GM18870 (cell line): ENCODE data around the gene ARPC1A.
"Not testable (repeated sequence)": the region's sequence is repeated elsewhere in the genome, so short reads cannot be mapped to it uniquely, and the experiment has no call there.

Experiments
- ATAC-seq: cut with Tn5 transposase; IDR thresholded peaks from one replicate; pipeline ENCODE4 v1.9.1; 2021; ENCODE audit warnings: moderate library complexity; ENCODE audit not compliant: unreplicated experiment

ARPC1A gene

DNA sequence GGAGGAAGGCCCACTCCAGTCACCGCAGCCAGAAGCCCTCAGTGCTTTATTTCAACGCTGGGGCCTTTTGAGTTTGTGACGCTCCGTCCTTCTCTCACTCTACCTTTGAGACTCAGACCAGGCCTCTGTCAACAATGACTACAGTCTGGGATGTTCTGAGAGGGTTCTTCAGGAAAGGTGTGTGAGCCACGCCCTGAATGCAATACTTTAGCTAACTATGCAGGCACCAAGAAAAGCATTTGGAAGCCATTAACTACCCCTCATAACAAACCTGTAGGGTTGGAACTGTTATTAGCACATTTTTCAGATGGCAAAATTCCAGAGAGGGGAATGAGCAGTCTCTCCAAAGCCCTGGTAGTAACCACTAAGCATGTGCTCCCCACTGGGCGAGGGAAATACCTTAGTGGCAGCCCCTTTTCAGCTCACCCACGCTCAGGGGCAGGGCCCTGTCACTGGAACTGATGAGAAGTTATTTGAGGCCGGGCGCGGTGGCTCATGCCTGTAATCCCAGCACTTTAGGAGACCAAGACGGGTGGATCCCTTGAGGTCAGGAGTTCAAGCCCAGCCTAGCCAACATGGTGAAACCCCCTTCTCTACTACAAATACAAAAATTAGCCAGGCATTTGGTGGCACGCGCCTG lies 43.2 kb downstream of the ARPC1A start:
- ATAC-seq = no peak

GRCh38 chr7:99369767-99370391 lies 44.2 kb downstream of the ARPC1A start:
- no peak for ATAC-seq

- ATAC-seq = no peak
These were observed 45.8 kb downstream of the ARPC1A start for GRCh38 chr7:99371376-99371920.

- ATAC-seq = no peak
These were observed 46.8 kb downstream of the ARPC1A start for GRCh38 chr7:99372275-99373090.

- no peak for ATAC-seq
These were observed 47.7 kb downstream of the ARPC1A start for GRCh38 chr7:99373091-99374066.

- peak; percentile 35 for ATAC-seq
These were observed 48.7 kb downstream of the ARPC1A start, which contains the start of gene ARPC1B for GRCh38 chr7:99374111-99375064. Gene ARPC1B, plus strand, starts transcription at chr7:99374730. Its CDS starts 10,985 bp downstream, at chr7:99385715.

GRCh38 chr7:99375070-99375807 lies 49.5 kb downstream of the ARPC1A start:
- no peak for ATAC-seq

- ATAC-seq = no peak
These were observed 53.4 kb downstream of the ARPC1A start for GRCh38 chr7:99379043-99379577.

DNA sequence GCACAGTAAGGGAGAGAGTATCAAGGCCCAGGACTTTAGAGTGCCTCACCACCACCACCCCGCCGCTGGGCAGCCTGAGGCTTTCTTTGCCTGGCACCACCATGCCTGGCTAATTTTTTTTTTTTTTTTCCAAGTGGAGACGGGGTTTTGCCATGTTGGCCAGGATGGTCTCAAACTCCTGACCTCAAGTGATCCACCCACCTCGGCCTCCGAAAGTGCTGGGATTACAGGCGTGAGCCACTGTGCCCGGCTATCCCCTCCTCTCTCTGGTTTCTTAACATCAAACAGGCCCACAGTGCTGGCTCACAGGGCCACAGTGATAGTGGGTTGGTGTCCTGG lies 54.0 kb downstream of the ARPC1A start:
- ATAC-seq = not testable (repeated sequence)

GRCh38 chr7:99380032-99380822 lies 54.5 kb downstream of the ARPC1A start:
- peak; percentile 35 for ATAC-seq

DNA sequence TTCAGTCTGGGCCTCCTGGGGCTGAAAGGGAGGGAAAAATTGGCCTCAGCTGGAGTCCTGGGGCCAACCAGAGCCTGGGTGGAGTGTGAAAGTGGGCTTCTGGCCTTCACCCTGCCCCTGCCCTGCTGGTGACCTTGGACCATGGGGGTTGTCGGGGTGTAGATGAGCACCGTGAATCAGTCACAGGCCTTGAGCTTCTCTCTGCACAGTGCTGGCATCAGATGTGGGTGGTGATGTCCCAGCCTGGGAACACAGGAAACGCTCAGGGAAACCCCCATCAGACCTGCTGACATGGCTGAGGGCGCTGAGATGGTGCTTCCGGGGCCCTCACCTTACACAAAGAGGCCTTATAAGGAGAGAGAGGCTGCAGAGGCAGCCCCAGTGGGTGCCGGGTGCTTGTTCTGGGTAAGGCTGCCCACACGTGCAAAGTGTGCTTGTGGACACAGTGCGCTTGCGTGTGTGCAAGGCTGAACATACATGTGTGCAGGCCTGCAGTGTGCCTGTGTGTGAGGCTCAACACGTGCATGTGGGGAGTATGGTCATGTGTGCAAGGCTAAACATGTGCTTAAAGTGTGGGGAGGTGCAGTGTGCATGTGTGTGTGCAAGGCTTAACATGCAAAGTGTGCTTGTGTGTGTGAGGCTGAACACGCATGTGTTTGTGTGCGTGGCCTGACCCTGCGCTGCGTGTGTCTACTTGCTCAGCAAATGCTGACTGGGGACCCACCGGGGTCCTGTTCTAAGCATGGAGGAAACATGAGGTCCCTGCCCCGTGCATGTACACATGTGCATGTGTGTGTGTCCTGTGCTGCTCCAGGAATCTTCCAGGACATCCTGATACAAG lies 55.3 kb downstream of the ARPC1A start:
- ATAC-seq = peak; percentile 65

- ATAC-seq = no peak
These were observed 56.0 kb downstream of the ARPC1A start for GRCh38 chr7:99381664-99382075.

GRCh38 chr7:99383203-99383602 lies 57.5 kb downstream of the ARPC1A start:
- no peak for ATAC-seq

DNA sequence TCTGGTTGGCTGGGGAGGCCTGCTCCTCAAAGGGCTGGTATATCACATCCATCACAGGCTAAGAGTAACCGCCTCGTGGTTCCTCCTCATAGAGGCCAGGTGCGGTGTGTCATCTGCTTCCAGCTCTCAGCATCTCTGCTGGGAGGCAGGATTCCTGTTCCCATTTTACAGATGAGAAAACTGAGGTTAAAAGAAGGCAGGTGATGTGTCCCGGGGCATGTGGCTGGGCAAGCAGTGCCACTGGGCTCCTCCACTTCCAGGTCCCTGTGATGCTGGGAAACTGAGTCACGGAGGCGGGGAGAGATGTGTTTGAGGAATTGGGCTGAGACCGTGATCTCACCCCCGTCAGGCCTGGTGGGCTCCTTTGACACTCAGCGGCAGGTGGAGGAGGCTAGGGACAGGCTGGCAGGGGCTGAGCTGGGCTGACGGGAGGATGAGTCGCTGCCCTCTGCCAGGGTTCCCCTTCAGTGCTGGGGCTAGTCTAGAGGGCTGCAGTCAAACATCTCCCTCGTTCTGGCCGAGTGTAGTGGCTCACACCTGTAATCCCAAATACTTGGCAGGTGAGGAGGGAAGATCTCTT lies 58.2 kb downstream of the ARPC1A start:
- ATAC-seq = no peak

- ATAC-seq = no peak
These were observed 58.8 kb downstream of the ARPC1A start for GRCh38 chr7:99384523-99384922.

DNA sequence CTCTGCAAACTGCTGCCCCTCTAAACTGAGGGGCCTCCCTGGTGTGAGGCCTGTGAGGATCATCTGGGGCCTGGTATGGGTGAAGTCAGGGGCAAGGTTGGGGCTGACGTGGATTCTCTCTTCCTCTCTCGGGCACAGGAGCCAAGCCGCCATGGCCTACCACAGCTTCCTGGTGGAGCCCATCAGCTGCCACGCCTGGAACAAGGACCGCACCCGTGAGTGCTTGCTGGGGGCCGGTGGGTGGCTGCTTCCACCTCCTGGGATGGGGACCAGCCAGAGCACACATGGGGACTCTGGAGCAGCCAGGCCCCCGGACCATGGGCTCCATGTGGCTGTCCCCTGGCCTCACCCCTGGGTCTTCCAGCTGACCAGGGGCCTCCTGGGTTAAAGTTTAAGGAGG lies 59.9 kb downstream of the ARPC1A start:
- no peak for ATAC-seq
